OCI-LY7 (cell line): ENCODE results near the gene UQCRHL. TPM values are rescaled to one million over a fixed set of nuclear protein-coding genes. Genes with fewer than 3 reads are reported as not detected.

Experiments
- BruUV-seq: library from RNA; stranded (reverse); fragments of 400-500 nt; replicated peaks from 2 replicates; lab custom pipeline; 2021; lab: Mats Ljungman, UMichigan
- CTCF ChIA-PET: fragments of 300-600 bp; sonication (Branson Sonifier 250); formaldehyde crosslinking; loops from one replicate; lab custom pipeline; 2022; ENCODE audit warnings: antibody characterized with exemption; ENCODE audit not compliant: unreplicated experiment; lab: Charles Lee
- POLR2A ChIA-PET: fragments of 300-600 bp; sonication (Branson Sonifier 250); formaldehyde crosslinking; loops from one replicate; lab custom pipeline; 2022; ENCODE audit warnings: antibody characterized with exemption; lab: Charles Lee
- DNase-seq: peaks from one replicate; pipeline ENCODE4 v3.0.0-alpha.2; 2015; ENCODE audit warnings: low spot score
- H2AFZ ChIP-seq: fragments of 200-600 bp; sonication (generic), shearing (Covaris generic); 2 replicates; pipeline ENCODE4 v1.6.1; 2014; ENCODE audit warnings: mild to moderate bottlenecking, antibody characterized with exemption, low read length, moderate library complexity
- H3K27ac ChIP-seq: fragments of 200-600 bp; sonication (generic); 2 replicates; pipeline ENCODE4 v1.5.1; 2014; ENCODE audit warnings: mixed run types, low read depth, mild to moderate bottlenecking, moderate library complexity, low read length, inconsistent platforms; ENCODE audit not compliant: poor library complexity, severe bottlenecking
- H3K36me3 ChIP-seq: fragments of 200-600 bp; sonication (generic); 2 replicates; pipeline ENCODE4 v1.6.1; 2014; ENCODE audit warnings: mild to moderate bottlenecking, antibody characterized with exemption, low read length, moderate library complexity, mixed read lengths; ENCODE audit not compliant: insufficient read depth
- H3K4me1 ChIP-seq: fragments of 200-600 bp; sonication (generic); 2 replicates; pipeline ENCODE4 v1.5.1; 2014; ENCODE audit warnings: mild to moderate bottlenecking, low read length; ENCODE audit not compliant: insufficient read depth, poor library complexity, severe bottlenecking
- H3K4me2 ChIP-seq: fragments of 200-600 bp; sonication (generic); 2 replicates; pipeline ENCODE4 v1.6.1; 2014; ENCODE audit warnings: mild to moderate bottlenecking, low read length
- H3K4me3 ChIP-seq: fragments of 200-600 bp; sonication (generic); 2 replicates; pipeline ENCODE4 v1.5.1; 2014; ENCODE audit warnings: mild to moderate bottlenecking, low read depth, low read length; ENCODE audit not compliant: poor library complexity, severe bottlenecking
- H3K79me2 ChIP-seq: fragments of 200-600 bp; sonication (generic); 2 replicates; pipeline ENCODE4 v1.6.1; 2016; ENCODE audit warnings: low read depth, mild to moderate bottlenecking, low read length, moderate library complexity, mixed read lengths; ENCODE audit not compliant: insufficient read depth
- H3K9me2 ChIP-seq: fragments of 200-600 bp; sonication (generic); 2 replicates; pipeline ENCODE4 v1.6.1; 2016; ENCODE audit warnings: mild to moderate bottlenecking, low read length, mixed read lengths; ENCODE audit not compliant: insufficient read depth
- H3K9me3 ChIP-seq: fragments of 200-600 bp; sonication (generic); 2 replicates; pipeline ENCODE4 v1.6.1; 2014; ENCODE audit warnings: mild to moderate bottlenecking, mixed run types, low read length, mixed read lengths
- H4K20me1 ChIP-seq: fragments of 200-600 bp; sonication (generic); 2 replicates; pipeline ENCODE4 v1.6.1; 2014; ENCODE audit warnings: mild to moderate bottlenecking, antibody characterized with exemption, low read length, moderate library complexity, mixed read lengths; ENCODE audit not compliant: insufficient read depth
- CTCF ChIP-seq: fragments of 200-600 bp; sonication (generic); conservative IDR thresholded peaks from 2 replicates; pipeline ENCODE4 v1.5.1; 2014; ENCODE audit warnings: mild to moderate bottlenecking, antibody characterized with exemption, low read length, moderate library complexity, mixed read lengths
- EZH2phosphoT487 ChIP-seq: fragments of 200-600 bp; sonication (generic); IDR thresholded peaks from 2 replicates; pipeline ENCODE4 v1.6.1; 2018; ENCODE audit warnings: low read depth, borderline replicate concordance, mild to moderate bottlenecking, mixed run types, antibody characterized with exemption, low read length, moderate library complexity, mixed read lengths
- intact Hi-C: fragments of 100-400 bp; cut with micrococcal nuclease; formaldehyde crosslinking; loops from one replicate; pipeline ENCODE4 v1.10.0; 2022; ENCODE audit not compliant: unreplicated experiment
- total RNA-seq, 2 experiments: library from RNA; depleted of rRNA in 1 of 2; stranded (reverse); fragments of >200 nt in 1 of 2; shearing (Covaris generic) in 1 of 2; gene quantifications; 2 replicates each; pipeline ENCODE4 v1.2.3, GENCODE V29; 2014 to 2022

Gene UQCRHL
- total RNA-seq, 2 experiments from 2014 or later, result 2.4 to 12.4 TPM

DNA sequence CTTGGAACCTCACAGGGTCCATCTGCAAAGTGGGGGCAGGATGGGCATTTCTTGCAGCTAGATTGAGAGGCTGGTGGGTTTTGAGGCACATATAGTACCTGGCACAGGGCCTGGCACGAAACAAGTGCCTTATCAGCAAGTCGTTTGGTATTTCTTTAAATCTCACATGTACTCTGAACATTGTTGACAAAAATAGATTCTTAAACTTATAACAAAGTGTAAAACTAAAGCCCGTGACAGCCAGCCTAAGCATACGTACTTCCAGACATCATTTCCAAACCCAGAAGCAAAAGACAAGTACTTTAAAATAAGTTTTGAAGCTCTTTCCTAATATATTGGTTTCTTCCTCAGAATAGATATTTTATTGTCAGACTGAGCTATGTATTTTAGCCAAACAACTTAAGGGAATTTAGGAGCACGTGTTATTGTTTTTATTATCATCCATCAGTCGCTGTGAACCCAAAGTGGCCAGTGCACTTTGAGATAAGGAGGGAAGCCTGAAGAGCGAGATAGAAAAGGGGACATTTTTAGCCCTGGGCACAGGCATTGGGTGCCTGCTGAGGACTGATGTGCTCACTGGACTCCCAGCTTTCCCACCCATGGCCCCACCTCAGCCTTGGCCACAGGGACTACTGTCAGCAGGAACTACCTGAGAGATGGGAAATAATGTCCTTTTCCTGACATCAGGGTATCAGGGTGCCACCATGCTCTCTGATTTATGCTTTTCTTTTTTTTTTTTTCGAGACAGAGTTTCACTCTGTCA is 45.9 kb downstream of the UQCRHL start:
- DNase-seq, result no peak
- ChIA-PET CTCF (no interaction called here), POLR2A (interaction anchor here (0.6 to 0.7 kb wide), 2 partner anchors 296 to 356 kb away, joined by 3 to 5 read pairs; no protein-coding TSS in a partner anchor)
- Histone ChIP-seq H3K36me3 (no peaks in the 10 kb centered on the region), H2AFZ (no peak overlapping the region), H3K9me3 (no peaks in the 10 kb centered on the region), H3K79me2 (no peaks in the 10 kb centered on the region), H4K20me1 (no peaks in the 10 kb centered on the region), H3K4me1 (peaks cover 4% of the 10 kb centered on the region), H3K4me2 (no peak overlapping the region), H3K4me3 (no peak overlapping the region), H3K9me2 (no peaks in the 10 kb centered on the region), H3K27ac (no peak overlapping the region)
- BruUV-seq, result no TSS peak
- TF ChIP-seq EZH2phosphoT487 (no peak), CTCF (no peak)
- intact Hi-C loops, result no loop called here

GRCh38 chr1:15760520-15761211 is 46.8 kb downstream of the UQCRHL start:
- Histone ChIP-seq H3K4me2 (no peak overlapping the region), H3K9me2 (no peaks in the 10 kb centered on the region), H3K27ac (no peak overlapping the region), H3K4me1 (no peaks in the 10 kb centered on the region), H3K9me3 (no peaks in the 10 kb centered on the region), H3K36me3 (no peaks in the 10 kb centered on the region), H3K4me3 (no peak overlapping the region), H4K20me1 (no peaks in the 10 kb centered on the region), H3K79me2 (no peaks in the 10 kb centered on the region), H2AFZ (no peak overlapping the region)
- no peak for DNase-seq
- ChIA-PET POLR2A (interaction anchor here (0.6 kb wide), 1 partner anchor 354 kb away, joined by 3 read pairs; no protein-coding TSS in a partner anchor), CTCF (no interaction called here)
- no peak for TF ChIP-seq EZH2phosphoT487
- TF ChIP-seq CTCF, result no peak
- no TSS peak for BruUV-seq
- intact Hi-C loops, result no loop called here
